Measurements from ENCODE around the gene PKHD1.

- TF ChIP-seq CTCF (IDR thresholded peaks at IDR 0.05) (no peak), POLR2A (IDR thresholded peaks at IDR 0.05) (no peak), POLR2AphosphoS5 (IDR thresholded peaks at IDR 0.05; ENCODE audit: insufficient read depth in 1 of 2, low read depth in 1 of 2) (no peak)
Observed at GRCh38 chr6:51963980-51964379, 123.4 kb downstream of the PKHD1 start.
